Fibroblast of lung (primary cell): ENCODE results near the gene TMPRSS11B. TPM values are rescaled to one million over a fixed set of nuclear protein-coding genes. Genes with fewer than 3 reads are reported as not detected.
"Not testable (repeated sequence)": the region's sequence is repeated elsewhere in the genome, so short reads cannot be mapped to it uniquely, and the experiment has no call there.

Experiments
- DNase-seq, 2 donors: peaks; one replicate each; pipeline versions ENCODE4 v3.0.0 to v3.0.0-alpha.2; 2010; ENCODE audit warnings: low read depth in 2 of 2
- H2AFZ ChIP-seq: 2 replicates; pipeline ENCODE4 v1.5.1; 2012; ENCODE audit warnings: low read length, control low read depth, inconsistent platforms
- H3K27ac ChIP-seq: 2 replicates; pipeline ENCODE4 v1.5.1; 2011; ENCODE audit warnings: low read length, control low read depth; ENCODE audit not compliant: insufficient read depth
- H3K27me3 ChIP-seq: 2 replicates; pipeline ENCODE4 v1.5.1; 2011; ENCODE audit warnings: mild to moderate bottlenecking, low read length; ENCODE audit not compliant: control insufficient read depth, insufficient read depth
- H3K36me3 ChIP-seq: 2 replicates; pipeline ENCODE4 v1.5.1; 2011; ENCODE audit warnings: low read length; ENCODE audit not compliant: control insufficient read depth, insufficient read depth
- H3K4me1 ChIP-seq: 2 replicates; pipeline ENCODE4 v1.5.1; 2011; ENCODE audit warnings: low read length; ENCODE audit not compliant: control insufficient read depth, insufficient read depth; ENCODE audit errors: extremely low read depth
- H3K4me2 ChIP-seq: 2 replicates; pipeline ENCODE4 v1.5.1; 2011; ENCODE audit warnings: low read length, control low read depth; ENCODE audit not compliant: insufficient read depth; ENCODE audit errors: extremely low read depth
- H3K4me3 ChIP-seq, 4 experiments: fragments of 200-600 bp in 1 of 4; sonication (generic) in 1 of 4; replicated peaks in 1 of 4; 2 replicates each; pipeline ENCODE4 v1.5.1; 2011 to 2016; ENCODE audit warnings: low read length in 4 of 4, low read depth in 3 of 4, mild to moderate bottlenecking in 3 of 4, control low read depth in 2 of 4, inconsistent platforms in 1 of 4, mixed read lengths in 1 of 4; ENCODE audit not compliant: insufficient read depth in 1 of 4; ENCODE audit errors: control extremely low read depth in 1 of 4
- H3K79me2 ChIP-seq: 2 replicates; pipeline ENCODE4 v1.5.1; 2012; ENCODE audit warnings: mild to moderate bottlenecking, low read length, inconsistent platforms; ENCODE audit not compliant: control insufficient read depth, insufficient read depth
- H3K9ac ChIP-seq: 2 replicates; pipeline ENCODE4 v1.5.1; 2011; ENCODE audit warnings: mild to moderate bottlenecking, low read length, control low read depth; ENCODE audit not compliant: insufficient read depth
- H3K9me3 ChIP-seq: 2 replicates; pipeline ENCODE4 v1.5.1; 2012; ENCODE audit warnings: low read depth, low read length; ENCODE audit not compliant: control insufficient read depth, insufficient read depth
- H4K20me1 ChIP-seq: 2 replicates; pipeline ENCODE4 v1.5.1; 2011; ENCODE audit warnings: low read length; ENCODE audit not compliant: control insufficient read depth, insufficient read depth; ENCODE audit errors: extremely low read depth
- CTCF ChIP-seq, 2 donors: IDR thresholded peaks in 1 of 2; conservative IDR thresholded peaks in 1 of 2; 1 replicate in 1 of 2; 2 replicates in 1 of 2; pipeline ENCODE4 v1.5.1; 2011 to 2012; ENCODE audit warnings: low read length in 2 of 2, control low read depth in 1 of 2, inconsistent platforms in 1 of 2, low read depth in 1 of 2, mild to moderate bottlenecking in 1 of 2
- EZH2 ChIP-seq: IDR thresholded peaks from 2 replicates; pipeline ENCODE4 v1.5.1; 2012; ENCODE audit warnings: low read length, control low read depth, mild to moderate bottlenecking; ENCODE audit errors: missing control alignments
- polyA plus RNA-seq, 2 donors: library from polyadenylated mRNA; depleted of rRNA in 1 of 2; stranded (reverse) in 1 of 2; unstranded in 1 of 2; fragments of >200 nt; gene quantifications; 2 replicates each; pipeline ENCODE4 v1.2.1, GENCODE V29; 2011 to 2012; ENCODE audit warnings: missing spikeins in 1 of 2
- total RNA-seq: library from RNA; depleted of rRNA; stranded (reverse); fragments of >200 nt; gene quantifications from 2 replicates; pipeline ENCODE4 v1.2.1, GENCODE V29; 2014

The TMPRSS11B gene
- total and polyA plus RNA-seq, 2 donors (not counting 1 experiment from before 2014, with no cell fraction given): not detected

DNA sequence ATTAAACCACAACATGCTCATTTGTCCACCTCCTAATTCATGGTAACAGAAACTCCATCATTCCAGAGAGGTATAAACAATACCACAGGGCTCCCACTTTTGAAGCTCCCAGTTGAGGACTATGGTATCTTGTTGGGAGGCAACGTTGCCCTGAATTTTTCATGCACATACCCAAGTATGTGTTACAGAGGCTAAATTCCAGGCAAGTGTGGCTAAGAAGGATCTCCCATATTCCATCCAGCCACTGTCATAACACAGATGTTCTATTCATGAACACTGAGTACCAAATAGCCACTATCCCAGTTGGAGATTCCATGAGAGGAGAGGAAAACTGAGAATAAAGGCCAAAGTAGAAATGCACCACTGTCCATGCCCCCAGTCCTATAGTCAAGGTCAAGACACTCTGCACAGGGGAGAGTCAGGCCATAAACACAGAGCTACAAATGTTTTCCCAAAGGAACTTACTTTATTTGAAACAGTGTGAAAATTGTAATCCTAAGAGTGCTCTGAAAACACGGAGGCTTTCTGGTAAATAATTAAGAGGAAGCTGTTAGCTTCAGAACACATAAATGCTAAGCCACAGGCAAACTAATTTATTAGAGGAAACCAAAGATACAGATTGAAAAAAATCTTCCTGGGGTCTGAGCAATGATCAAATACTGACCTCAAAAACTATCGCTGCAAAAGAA is 42.4 kb upstream of the TMPRSS11B start:
- TF ChIP-seq EZH2 (no peak), CTCF (conservative IDR thresholded peaks at IDR 0.05 in 1 of 2, IDR thresholded peaks at IDR 0.05 in 1 of 2; ENCODE audit: low read depth in 1 of 2, low read length in 2 of 2) (no peak)
- H3K4me1 ChIP-seq: no peaks in the 10 kb centered on the region
- DNase-seq: no peak
- H3K27me3 ChIP-seq: no peaks in the 10 kb centered on the region
- no peaks in the 10 kb centered on the region for H3K9me3 ChIP-seq
- no peak overlapping the region for H3K27ac ChIP-seq
- no peaks in the 10 kb centered on the region for H3K79me2 ChIP-seq
- no peak overlapping the region for H2AFZ ChIP-seq
- H3K9ac ChIP-seq: no peak overlapping the region
- H3K36me3 ChIP-seq: no peaks in the 10 kb centered on the region
- no peaks in the 10 kb centered on the region for H4K20me1 ChIP-seq
- H3K4me2 ChIP-seq: no peak overlapping the region
- H3K4me3 ChIP-seq: no peak overlapping the region

- no peaks in the 10 kb centered on the region for H3K27me3 ChIP-seq
- H3K36me3 ChIP-seq: no peaks in the 10 kb centered on the region
- H3K4me3 ChIP-seq: no peak overlapping the region
- no peak overlapping the region for H3K27ac ChIP-seq
- H3K79me2 ChIP-seq: no peaks in the 10 kb centered on the region
- DNase-seq: no peak
- no peak overlapping the region for H2AFZ ChIP-seq
- H3K9ac ChIP-seq: no peak overlapping the region
- H3K4me1 ChIP-seq: no peaks in the 10 kb centered on the region
- no peak for TF ChIP-seq EZH2
- no peak for TF ChIP-seq CTCF (conservative IDR thresholded peaks at IDR 0.05 in 1 of 2, IDR thresholded peaks at IDR 0.05 in 1 of 2; ENCODE audit: low read depth in 1 of 2, low read length in 2 of 2)
- no peak overlapping the region for H3K4me2 ChIP-seq
- H3K9me3 ChIP-seq: no peaks in the 10 kb centered on the region
- H4K20me1 ChIP-seq: no peaks in the 10 kb centered on the region
Observed at GRCh38 chr4:68283714-68284113, 38.2 kb upstream of the TMPRSS11B start.

GRCh38 chr4:68283095-68283494 is 37.6 kb upstream of the TMPRSS11B start:
- Histone ChIP-seq H3K9ac (no peak overlapping the region), H3K36me3 (no peaks in the 10 kb centered on the region), H3K79me2 (no peaks in the 10 kb centered on the region), H3K27me3 (no peaks in the 10 kb centered on the region), H4K20me1 (no peaks in the 10 kb centered on the region), H3K9me3 (no peaks in the 10 kb centered on the region), H3K4me2 (no peak overlapping the region), H3K4me3 (no peak overlapping the region), H3K27ac (no peak overlapping the region), H2AFZ (no peak overlapping the region), H3K4me1 (no peaks in the 10 kb centered on the region)
- DNase-seq: no peak
- TF ChIP-seq EZH2: no peak
- TF ChIP-seq CTCF (conservative IDR thresholded peaks at IDR 0.05 in 1 of 2, IDR thresholded peaks at IDR 0.05 in 1 of 2; ENCODE audit: low read depth in 1 of 2, low read length in 2 of 2): no peak

- H3K36me3 ChIP-seq, H2AFZ ChIP-seq, H3K9ac ChIP-seq: not testable (repeated sequence)
Observed at GRCh38 chr4:68281796-68282740, 36.6 kb upstream of the TMPRSS11B start.

More at GRCh38 chr4:68281796-68282740, 36.6 kb upstream of the TMPRSS11B start:
- DNase-seq, H3K79me2 ChIP-seq, H3K9me3 ChIP-seq, H3K27ac ChIP-seq, H3K4me3 ChIP-seq, H3K4me2 ChIP-seq, H3K27me3 ChIP-seq, H3K4me1 ChIP-seq, H4K20me1 ChIP-seq: not testable (repeated sequence)
